Fibroblast of lung (primary cell): ENCODE data around the gene UPB1. TPM values are rescaled to one million over a fixed set of nuclear protein-coding genes. Genes with fewer than 3 reads are reported as not detected.

Experiments used
- DNase-seq, 2 donors: peaks; one replicate each; pipeline versions ENCODE4 v3.0.0 to v3.0.0-alpha.2; 2010; ENCODE audit warnings: low read depth in 2 of 2
- H2AFZ ChIP-seq: 2 replicates; pipeline ENCODE4 v1.5.1; 2012; ENCODE audit warnings: low read length, control low read depth, inconsistent platforms
- H3K27ac ChIP-seq: 2 replicates; pipeline ENCODE4 v1.5.1; 2011; ENCODE audit warnings: low read length, control low read depth; ENCODE audit not compliant: insufficient read depth
- H3K27me3 ChIP-seq: 2 replicates; pipeline ENCODE4 v1.5.1; 2011; ENCODE audit warnings: mild to moderate bottlenecking, low read length; ENCODE audit not compliant: control insufficient read depth, insufficient read depth
- H3K36me3 ChIP-seq: 2 replicates; pipeline ENCODE4 v1.5.1; 2011; ENCODE audit warnings: low read length; ENCODE audit not compliant: control insufficient read depth, insufficient read depth
- H3K4me1 ChIP-seq: 2 replicates; pipeline ENCODE4 v1.5.1; 2011; ENCODE audit warnings: low read length; ENCODE audit not compliant: control insufficient read depth, insufficient read depth; ENCODE audit errors: extremely low read depth
- H3K4me2 ChIP-seq: 2 replicates; pipeline ENCODE4 v1.5.1; 2011; ENCODE audit warnings: low read length, control low read depth; ENCODE audit not compliant: insufficient read depth; ENCODE audit errors: extremely low read depth
- H3K4me3 ChIP-seq, 4 experiments: fragments of 200-600 bp in 1 of 4; sonication (generic) in 1 of 4; replicated peaks in 1 of 4; 2 replicates each; pipeline ENCODE4 v1.5.1; 2011 to 2016; ENCODE audit warnings: low read length in 4 of 4, low read depth in 3 of 4, mild to moderate bottlenecking in 3 of 4, control low read depth in 2 of 4, inconsistent platforms in 1 of 4, mixed read lengths in 1 of 4; ENCODE audit not compliant: insufficient read depth in 1 of 4; ENCODE audit errors: control extremely low read depth in 1 of 4
- H3K79me2 ChIP-seq: 2 replicates; pipeline ENCODE4 v1.5.1; 2012; ENCODE audit warnings: mild to moderate bottlenecking, low read length, inconsistent platforms; ENCODE audit not compliant: control insufficient read depth, insufficient read depth
- H3K9ac ChIP-seq: 2 replicates; pipeline ENCODE4 v1.5.1; 2011; ENCODE audit warnings: mild to moderate bottlenecking, low read length, control low read depth; ENCODE audit not compliant: insufficient read depth
- H3K9me3 ChIP-seq: 2 replicates; pipeline ENCODE4 v1.5.1; 2012; ENCODE audit warnings: low read depth, low read length; ENCODE audit not compliant: control insufficient read depth, insufficient read depth
- H4K20me1 ChIP-seq: 2 replicates; pipeline ENCODE4 v1.5.1; 2011; ENCODE audit warnings: low read length; ENCODE audit not compliant: control insufficient read depth, insufficient read depth; ENCODE audit errors: extremely low read depth
- EZH2 ChIP-seq: IDR thresholded peaks from 2 replicates; pipeline ENCODE4 v1.5.1; 2012; ENCODE audit warnings: low read length, control low read depth, mild to moderate bottlenecking; ENCODE audit errors: missing control alignments
- polyA plus RNA-seq, 2 donors: library from polyadenylated mRNA; depleted of rRNA in 1 of 2; stranded (reverse) in 1 of 2; unstranded in 1 of 2; fragments of >200 nt; gene quantifications; 2 replicates each; pipeline ENCODE4 v1.2.1, GENCODE V29; 2011 to 2012; ENCODE audit warnings: missing spikeins in 1 of 2
- total RNA-seq: library from RNA; depleted of rRNA; stranded (reverse); fragments of >200 nt; gene quantifications from 2 replicates; pipeline ENCODE4 v1.2.1, GENCODE V29; 2014
- TF ChIP-seq, protein P1 (sequence below), 2 donors: IDR thresholded peaks in 1 of 2; conservative IDR thresholded peaks in 1 of 2; 1 replicate in 1 of 2; 2 replicates in 1 of 2; pipeline ENCODE4 v1.5.1; 2011 to 2012; ENCODE audit warnings: low read length in 2 of 2, control low read depth in 1 of 2, inconsistent platforms in 1 of 2, low read depth in 1 of 2, mild to moderate bottlenecking in 1 of 2

The UPB1 gene
- total and polyA plus RNA-seq, 2 donors (not counting 1 experiment from before 2014, with no cell fraction given), result 0.05 TPM; not detected in 1

DNA sequence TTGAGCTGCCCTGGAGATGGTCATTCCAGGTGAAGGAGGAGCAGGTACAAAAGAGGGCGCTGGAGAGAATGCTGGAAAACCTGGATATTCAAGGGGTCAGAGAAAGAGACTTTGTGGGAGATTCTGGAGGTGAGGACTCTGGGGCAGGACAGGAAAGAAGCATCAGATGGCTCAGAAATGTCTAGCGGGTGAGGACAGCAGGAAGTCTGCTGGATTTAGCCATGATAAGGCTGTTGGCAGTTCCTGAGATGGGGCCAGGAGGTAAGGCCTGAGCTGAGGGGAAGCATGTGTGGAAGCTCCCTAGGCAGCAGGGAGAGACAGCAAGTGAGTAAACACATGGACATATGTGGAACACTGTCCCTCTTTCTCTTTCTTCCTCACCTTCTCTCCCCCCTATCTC is 1.5 kb downstream of the UPB1 start:
- no peak overlapping the region for H3K4me2 ChIP-seq
- no peak for TF ChIP-seq EZH2
- TF ChIP-seq, protein P1, sequence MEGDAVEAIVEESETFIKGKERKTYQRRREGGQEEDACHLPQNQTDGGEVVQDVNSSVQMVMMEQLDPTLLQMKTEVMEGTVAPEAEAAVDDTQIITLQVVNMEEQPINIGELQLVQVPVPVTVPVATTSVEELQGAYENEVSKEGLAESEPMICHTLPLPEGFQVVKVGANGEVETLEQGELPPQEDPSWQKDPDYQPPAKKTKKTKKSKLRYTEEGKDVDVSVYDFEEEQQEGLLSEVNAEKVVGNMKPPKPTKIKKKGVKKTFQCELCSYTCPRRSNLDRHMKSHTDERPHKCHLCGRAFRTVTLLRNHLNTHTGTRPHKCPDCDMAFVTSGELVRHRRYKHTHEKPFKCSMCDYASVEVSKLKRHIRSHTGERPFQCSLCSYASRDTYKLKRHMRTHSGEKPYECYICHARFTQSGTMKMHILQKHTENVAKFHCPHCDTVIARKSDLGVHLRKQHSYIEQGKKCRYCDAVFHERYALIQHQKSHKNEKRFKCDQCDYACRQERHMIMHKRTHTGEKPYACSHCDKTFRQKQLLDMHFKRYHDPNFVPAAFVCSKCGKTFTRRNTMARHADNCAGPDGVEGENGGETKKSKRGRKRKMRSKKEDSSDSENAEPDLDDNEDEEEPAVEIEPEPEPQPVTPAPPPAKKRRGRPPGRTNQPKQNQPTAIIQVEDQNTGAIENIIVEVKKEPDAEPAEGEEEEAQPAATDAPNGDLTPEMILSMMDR (conservative IDR thresholded peaks at IDR 0.05 in 1 of 2, IDR thresholded peaks at IDR 0.05 in 1 of 2; ENCODE audit: low read depth in 1 of 2, low read length in 2 of 2), result no peak
- no peaks in the 10 kb centered on the region for H4K20me1 ChIP-seq
- H3K9ac ChIP-seq, result no peak overlapping the region
- H3K27me3 ChIP-seq, result peaks cover 29% of the 10 kb centered on the region
- H2AFZ ChIP-seq, result no peak overlapping the region
- no peaks in the 10 kb centered on the region for H3K4me1 ChIP-seq
- no peaks in the 10 kb centered on the region for H3K9me3 ChIP-seq
- H3K36me3 ChIP-seq, result no peaks in the 10 kb centered on the region
- no peak overlapping the region for H3K27ac ChIP-seq
- H3K79me2 ChIP-seq, result no peaks in the 10 kb centered on the region
- no peak overlapping the region for H3K4me3 ChIP-seq
- DNase-seq, result no peak

DNA sequence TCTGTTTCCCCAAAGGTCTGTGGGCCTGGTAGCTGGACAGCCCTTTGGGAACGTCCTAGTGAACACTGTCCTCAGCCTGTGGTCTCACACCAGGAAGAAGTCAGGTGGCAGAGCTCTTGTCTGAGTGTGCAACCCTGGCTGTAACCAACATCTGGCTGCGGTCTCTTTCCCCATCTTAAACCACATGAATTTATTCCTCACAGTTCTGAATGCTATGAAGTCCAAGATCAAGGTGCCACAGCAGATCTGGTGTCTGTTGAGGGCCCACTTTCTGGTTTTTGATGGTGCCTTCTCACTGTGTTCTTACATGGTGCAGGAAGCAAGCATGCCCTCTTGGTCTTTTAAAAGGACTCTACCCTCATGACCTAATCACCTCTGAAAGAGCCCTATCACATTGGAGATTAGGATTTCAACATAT is 2.7 kb downstream of the UPB1 start:
- H3K27ac ChIP-seq, result no peak overlapping the region
- H3K4me2 ChIP-seq, result no peak overlapping the region
- H2AFZ ChIP-seq, result no peak overlapping the region
- H3K4me3 ChIP-seq, result no peak overlapping the region
- H3K79me2 ChIP-seq, result no peaks in the 10 kb centered on the region
- no peaks in the 10 kb centered on the region for H3K36me3 ChIP-seq
- no peak for DNase-seq
- H3K27me3 ChIP-seq, result peaks cover 29% of the 10 kb centered on the region
- no peaks in the 10 kb centered on the region for H3K4me1 ChIP-seq
- no peaks in the 10 kb centered on the region for H4K20me1 ChIP-seq
- H3K9me3 ChIP-seq, result no peaks in the 10 kb centered on the region
- H3K9ac ChIP-seq, result no peak overlapping the region
- TF ChIP-seq, protein P1 (conservative IDR thresholded peaks at IDR 0.05 in 1 of 2, IDR thresholded peaks at IDR 0.05 in 1 of 2; ENCODE audit: low read depth in 1 of 2, low read length in 2 of 2), result no peak
- TF ChIP-seq EZH2, result peak; percentile 19

DNA sequence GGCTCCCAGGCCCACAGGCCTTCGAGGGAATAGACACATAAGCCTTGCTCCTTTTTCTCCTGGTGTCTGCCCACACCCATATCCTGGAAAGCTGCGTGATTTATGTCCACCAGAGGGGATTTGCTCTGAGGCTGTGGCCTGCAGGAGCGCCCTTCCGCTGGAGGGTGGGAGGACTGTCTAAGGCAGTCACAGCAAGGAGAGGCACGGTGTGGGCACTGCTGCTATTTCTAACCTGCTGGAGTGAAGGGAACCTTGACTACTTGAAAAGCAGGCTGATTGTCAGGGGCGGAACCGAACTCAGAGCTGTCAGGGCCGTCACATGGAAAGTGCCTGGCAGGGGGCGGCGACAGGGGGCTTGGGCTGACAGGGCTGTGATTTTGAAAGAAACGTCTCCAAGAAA is 3.7 kb downstream of the UPB1 start:
- DNase-seq, result no peak
- H3K4me3 ChIP-seq, result no peak overlapping the region

More for the DNA sequence above, 3.7 kb downstream of the UPB1 start:
- H3K4me1 ChIP-seq, result no peaks in the 10 kb centered on the region
- H3K27ac ChIP-seq, result no peak overlapping the region
- H3K9ac ChIP-seq, result no peak overlapping the region
- no peak for TF ChIP-seq EZH2
- TF ChIP-seq, protein P1 (conservative IDR thresholded peaks at IDR 0.05 in 1 of 2, IDR thresholded peaks at IDR 0.05 in 1 of 2; ENCODE audit: low read depth in 1 of 2, low read length in 2 of 2), result no peak
- H2AFZ ChIP-seq, result no peak overlapping the region
- H3K9me3 ChIP-seq, result no peaks in the 10 kb centered on the region
- no peak overlapping the region for H3K4me2 ChIP-seq
- H3K27me3 ChIP-seq, result peaks cover 26% of the 10 kb centered on the region
- H4K20me1 ChIP-seq, result no peaks in the 10 kb centered on the region
- no peaks in the 10 kb centered on the region for H3K36me3 ChIP-seq
- H3K79me2 ChIP-seq, result no peaks in the 10 kb centered on the region
